HL-60/S4 treated with phorbol 12-myristate 13-acetate at 8.2 ng/mL for 4 days and 3 days (cell line): ENCODE data around the gene NRROS.
"Not testable (repeated sequence)": the region's sequence is repeated elsewhere in the genome, so short reads cannot be mapped to it uniquely, and the experiment has no call there.

Source experiments
- in situ Hi-C: fragments of 300-500 bp; cut with MboI; formaldehyde crosslinking; loops from 2 replicates; pipeline ENCODE4 v1.15.0; 2022; ENCODE audit warnings: low sequenced_read_pairs

NRROS gene

GRCh38 chr3:196639483-196640296 lies at the start of gene NRROS:
Gene NRROS (plus strand): TSS chr3:196639694. CDS start chr3:196654540, 14,846 bp downstream.
- in situ Hi-C loops: no loop called here

GRCh38 chr3:196590279-196590678 lies 49.2 kb upstream of the NRROS start:
- in situ Hi-C loops: no loop called here

- in situ Hi-C loops: no loop called here
Measured at GRCh38 chr3:196596355-196596754, 43.1 kb upstream of the NRROS start.

- in situ Hi-C loops: not testable (repeated sequence)
Measured at GRCh38 chr3:196597971-196598733, 41.3 kb upstream of the NRROS start.

- in situ Hi-C loops: loop anchor here (10.0 kb wide), 1 partner anchor 85 kb away; no protein-coding TSS in a partner anchor
Measured at GRCh38 chr3:196599734-196600128, 39.8 kb upstream of the NRROS start.

GRCh38 chr3:196600359-196600758 lies 39.1 kb upstream of the NRROS start:
- in situ Hi-C loops: loop anchor here (10.0 kb wide), 1 partner anchor 84 kb away; no protein-coding TSS in a partner anchor

GRCh38 chr3:196602673-196603072 lies 36.8 kb upstream of the NRROS start:
- in situ Hi-C loops: loop anchor here (10.0 kb wide), 1 partner anchor 82 kb away; no protein-coding TSS in a partner anchor

- in situ Hi-C loops: loop anchor here (10.0 kb wide), 1 partner anchor 81 kb away; no protein-coding TSS in a partner anchor
Measured at GRCh38 chr3:196603683-196604082, 35.8 kb upstream of the NRROS start.

- in situ Hi-C loops: loop anchor here (10.0 kb wide), 1 partner anchor 80 kb away; no protein-coding TSS in a partner anchor
Measured at GRCh38 chr3:196604548-196604947, 34.9 kb upstream of the NRROS start.

- in situ Hi-C loops: loop anchor here (10.0 kb wide), 1 partner anchor 76 kb away; no protein-coding TSS in a partner anchor
Measured at GRCh38 chr3:196608693-196609092, 30.8 kb upstream of the NRROS start.

- in situ Hi-C loops: loop anchor here (10.0 kb wide), 1 partner anchor 75 kb away; no protein-coding TSS in a partner anchor
Measured at GRCh38 chr3:196609343-196609775, 30.1 kb upstream of the NRROS start.

- in situ Hi-C loops: loop anchor here (10.0 kb wide), 1 partner anchor 75 kb away; no protein-coding TSS in a partner anchor
Measured at GRCh38 chr3:196609805-196610515, 29.5 kb upstream of the NRROS start.

- in situ Hi-C loops: no loop called here
Measured at GRCh38 chr3:196611761-196612483, 27.6 kb upstream of the NRROS start.

GRCh38 chr3:196615234-196615633 lies 24.3 kb upstream of the NRROS start:
- in situ Hi-C loops: not testable (repeated sequence)

- in situ Hi-C loops: no loop called here
Measured at GRCh38 chr3:196617256-196617655, 22.2 kb upstream of the NRROS start.

GRCh38 chr3:196619223-196619622 lies 20.3 kb upstream of the NRROS start:
- in situ Hi-C loops: no loop called here

- in situ Hi-C loops: not testable (repeated sequence)
Measured at GRCh38 chr3:196619627-196620026, 19.9 kb upstream of the NRROS start.

GRCh38 chr3:196620161-196620604 lies 19.3 kb upstream of the NRROS start:
- in situ Hi-C loops: no loop called here

GRCh38 chr3:196620684-196621083 lies 18.8 kb upstream of the NRROS start:
- in situ Hi-C loops: no loop called here

- in situ Hi-C loops: no loop called here
Measured at GRCh38 chr3:196621611-196622010, 17.9 kb upstream of the NRROS start.
